ENCODE measurements around the gene EXOC3.

DNA sequence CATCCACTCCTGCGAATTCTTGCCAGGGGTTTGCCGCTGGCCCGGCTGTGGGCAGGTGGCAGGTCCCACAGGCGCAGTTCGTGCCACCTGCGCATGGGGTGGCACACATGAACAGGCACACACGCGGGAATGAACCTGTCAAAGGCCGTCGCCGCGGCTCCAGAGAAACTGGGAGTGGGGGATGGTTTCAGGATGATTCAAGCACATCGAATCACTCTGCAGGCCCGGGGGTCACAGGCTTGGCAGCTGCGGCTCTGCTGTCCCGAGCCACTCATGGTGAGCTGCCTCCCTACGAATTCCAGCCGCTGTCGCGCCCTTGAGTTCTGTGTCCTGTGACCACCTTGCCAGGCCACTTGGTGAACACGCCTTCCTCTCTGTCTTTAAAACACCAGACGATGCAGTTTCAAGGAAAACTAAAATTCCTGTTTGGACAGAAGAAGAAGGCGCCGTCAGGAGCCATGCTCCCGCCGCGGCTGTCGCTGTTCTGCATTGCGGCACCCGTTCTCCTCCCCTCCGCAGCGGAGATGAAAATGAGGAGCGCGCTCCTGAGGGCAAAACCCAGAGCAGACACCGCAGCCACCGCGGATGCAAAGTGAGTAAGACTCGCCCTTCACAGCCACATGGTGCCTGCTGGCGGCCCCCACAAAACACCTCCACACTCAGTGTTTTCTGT is 15.4 kb upstream of the EXOC3 start:
- TF ChIP-seq POLR2A (IDR thresholded peaks at IDR 0.05; ENCODE audit: low read depth, low read length) (no peak), POLR2AphosphoS5 (IDR thresholded peaks at IDR 0.05; ENCODE audit: low read depth, low read length) (no peak)
